AG09319 (cell line): ENCODE data around the gene CCDC83.

Experiments
- DNase-seq: peaks from one replicate; pipeline ENCODE4 v3.0.0-alpha.2; 2010; ENCODE audit warnings: low read depth; ENCODE audit errors: extremely low read depth
- CTCF ChIP-seq: IDR thresholded peaks from 2 replicates; pipeline ENCODE4 v1.5.1; 2011; ENCODE audit warnings: low read depth, mild to moderate bottlenecking, inconsistent platforms, low read length, moderate library complexity

CCDC83 gene

GRCh38 chr11:85953491-85954143 is 98.4 kb downstream of the CCDC83 start:
- no peak for TF ChIP-seq CTCF

GRCh38 chr11:85955531-85955930 is 100.3 kb downstream of the CCDC83 start:
- DNase-seq, result no peak
- no peak for TF ChIP-seq CTCF

More at GRCh38 chr11:85953491-85954143, 98.4 kb downstream of the CCDC83 start:
- no peak for DNase-seq

- no peak for TF ChIP-seq CTCF
- no peak for DNase-seq
Observed at GRCh38 chr11:85960678-85961077, 105.5 kb downstream of the CCDC83 start.

- TF ChIP-seq CTCF, result no peak
Observed at GRCh38 chr11:85961130-85961529, 105.9 kb downstream of the CCDC83 start.

GRCh38 chr11:85961930-85962363 is 106.8 kb downstream of the CCDC83 start:
- DNase-seq, result no peak
- TF ChIP-seq CTCF, result no peak

More at GRCh38 chr11:85961130-85961529, 105.9 kb downstream of the CCDC83 start:
- no peak for DNase-seq

GRCh38 chr11:85965202-85965601 is 110.0 kb downstream of the CCDC83 start:
- no peak for TF ChIP-seq CTCF
- DNase-seq, result no peak

GRCh38 chr11:85967457-85967856 is 112.3 kb downstream of the CCDC83 start:
- TF ChIP-seq CTCF, result no peak
- DNase-seq, result no peak
